Central memory CD4-positive, alpha-beta T cell (primary cell): ENCODE results near the gene FRMPD4.
"Not testable (repeated sequence)": the region's sequence is repeated elsewhere in the genome, so short reads cannot be mapped to it uniquely, and the experiment has no call there.

Experiments used
- DNase-seq: peaks from one replicate; pipeline ENCODE4 v3.0.0; 2022

The FRMPD4 gene

DNA sequence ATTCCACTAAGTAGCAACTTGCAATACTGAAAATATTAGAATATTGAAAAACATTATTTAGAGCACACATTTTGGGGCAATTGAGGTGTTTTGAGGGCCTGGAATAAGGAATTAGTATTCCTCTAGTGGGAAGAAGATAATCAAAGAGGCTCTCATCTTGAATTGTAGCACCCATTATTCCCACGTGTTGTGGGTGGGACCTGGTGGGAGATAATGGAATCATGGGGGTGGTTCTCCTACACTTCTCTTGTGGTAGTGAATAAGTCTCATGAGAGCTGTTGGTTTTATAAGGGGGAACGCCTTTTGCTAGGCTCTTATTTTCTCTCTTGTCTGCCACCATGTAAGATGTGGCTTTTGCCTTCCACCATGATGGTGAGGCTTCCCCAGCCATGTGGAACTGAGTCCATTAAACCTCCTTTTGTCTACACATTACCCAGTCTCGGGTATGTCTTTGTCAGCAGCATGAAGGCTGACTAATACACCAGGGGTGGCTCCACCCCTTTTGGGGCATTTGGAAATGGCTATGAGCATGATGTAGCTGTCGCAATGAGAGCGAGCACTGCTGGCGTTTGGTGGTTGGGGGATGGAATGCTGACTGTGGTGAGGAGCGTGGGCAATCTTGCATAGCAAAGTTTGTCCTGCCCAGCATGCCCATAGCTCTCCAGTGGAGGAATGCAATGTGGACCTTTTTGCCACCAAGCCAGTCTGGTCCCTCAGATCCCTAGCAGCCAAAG is 308.2 kb downstream of the FRMPD4 start:
- no peak for DNase-seq

DNA sequence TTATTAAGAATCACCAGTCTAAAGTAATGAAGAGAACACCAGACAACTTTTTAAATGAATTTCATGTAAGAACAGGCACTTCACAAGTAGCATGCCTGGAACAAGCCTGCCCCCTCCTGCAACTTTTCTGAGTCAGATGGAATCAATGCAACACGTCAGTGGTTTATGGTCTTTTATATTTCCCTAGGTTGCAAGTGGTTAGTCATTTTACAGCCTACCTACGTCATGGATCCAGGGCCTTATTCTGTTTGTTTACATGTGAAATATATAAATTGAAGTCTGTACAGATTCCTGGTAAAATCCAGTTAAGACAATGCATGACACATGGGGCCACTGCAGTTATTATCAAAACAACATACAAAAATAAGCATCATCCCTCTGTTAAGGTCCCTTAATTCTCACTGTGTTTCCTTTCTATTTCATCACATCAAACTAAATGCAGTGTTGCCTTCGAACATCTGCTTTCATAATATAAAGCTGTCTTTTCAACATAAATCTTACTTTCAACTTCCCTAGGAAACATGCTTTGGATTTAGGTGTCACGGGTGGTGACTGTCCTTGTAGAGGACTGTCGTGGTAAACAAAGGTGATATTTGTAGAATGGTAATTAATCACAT is 309.3 kb downstream of the FRMPD4 start:
- DNase-seq: no peak

DNA sequence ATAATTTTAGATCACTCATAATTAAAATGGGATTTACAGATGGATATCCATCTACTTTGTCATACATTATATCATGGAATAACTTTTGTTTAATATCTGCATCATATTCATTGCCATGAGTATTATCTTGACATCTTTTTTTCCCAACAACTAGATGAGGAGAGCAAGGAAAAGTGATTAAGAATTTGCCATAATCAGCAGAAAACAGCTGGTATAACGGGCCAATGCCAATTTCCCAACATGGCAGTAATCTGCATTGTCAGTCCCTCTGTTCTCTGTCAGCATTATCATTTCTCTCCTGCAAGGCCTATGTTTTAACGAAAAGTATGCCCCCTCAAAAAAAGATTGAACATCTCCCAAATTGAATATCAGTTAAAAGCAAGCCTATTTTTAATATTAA is 314.0 kb downstream of the FRMPD4 start:
- DNase-seq: no peak

DNA sequence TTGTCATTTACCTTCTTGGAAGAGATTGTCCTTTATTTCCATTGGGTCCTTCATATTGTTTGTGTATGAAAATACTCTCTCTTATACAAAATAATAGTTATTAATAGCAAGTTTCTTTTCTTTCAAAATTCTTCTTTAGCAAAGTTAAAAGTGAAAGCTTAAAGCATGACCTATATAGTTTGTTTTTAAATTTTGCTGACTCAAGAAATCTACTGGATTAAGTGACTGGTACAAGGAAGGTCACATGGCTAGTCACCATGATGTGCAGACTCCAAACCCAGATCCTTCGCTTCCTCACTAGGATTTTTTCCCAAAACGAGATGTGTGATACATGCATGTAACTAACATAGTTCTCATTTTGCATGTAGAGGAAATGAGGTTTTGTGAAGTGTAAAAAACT is 322.7 kb downstream of the FRMPD4 start:
- no peak for DNase-seq

DNA sequence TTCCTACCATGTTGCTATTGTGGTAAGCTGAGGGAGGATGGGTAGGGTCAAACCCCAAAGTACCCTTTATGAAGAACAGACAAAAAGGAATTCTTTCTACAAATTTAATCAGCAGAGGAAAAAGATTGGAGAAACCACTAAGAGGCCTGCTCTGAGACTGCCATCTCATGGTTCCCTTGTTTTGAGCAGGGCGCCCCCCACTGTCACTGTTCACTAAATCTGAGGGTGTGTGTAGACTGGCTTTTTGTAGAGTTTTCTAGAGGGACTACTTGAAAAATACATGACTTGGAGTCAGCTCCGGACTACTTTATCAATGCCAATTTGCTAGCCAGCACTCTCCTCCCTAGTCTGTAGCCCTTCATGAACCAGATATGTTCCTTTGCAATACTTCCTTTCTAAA is 324.8 kb downstream of the FRMPD4 start:
- no peak for DNase-seq

DNA sequence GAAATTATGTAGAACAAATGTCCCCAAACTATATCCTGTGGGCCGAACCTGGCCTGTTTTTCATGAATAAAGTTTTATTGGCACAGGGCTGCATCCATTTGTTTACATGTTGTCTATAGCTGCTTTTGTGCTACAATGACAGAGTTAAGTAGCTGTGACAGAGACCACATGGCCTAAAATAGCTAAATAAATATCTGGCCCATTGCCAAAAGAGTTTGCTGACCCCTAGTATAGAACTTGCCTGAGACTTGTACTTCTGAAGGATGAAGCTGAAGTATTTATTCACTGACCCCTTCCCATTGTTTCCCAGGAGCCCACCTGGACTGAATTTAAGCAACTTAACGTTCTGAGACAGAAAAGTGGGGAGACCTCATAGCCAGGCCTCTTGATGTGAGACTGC is 325.6 kb downstream of the FRMPD4 start:
- no peak for DNase-seq

DNA sequence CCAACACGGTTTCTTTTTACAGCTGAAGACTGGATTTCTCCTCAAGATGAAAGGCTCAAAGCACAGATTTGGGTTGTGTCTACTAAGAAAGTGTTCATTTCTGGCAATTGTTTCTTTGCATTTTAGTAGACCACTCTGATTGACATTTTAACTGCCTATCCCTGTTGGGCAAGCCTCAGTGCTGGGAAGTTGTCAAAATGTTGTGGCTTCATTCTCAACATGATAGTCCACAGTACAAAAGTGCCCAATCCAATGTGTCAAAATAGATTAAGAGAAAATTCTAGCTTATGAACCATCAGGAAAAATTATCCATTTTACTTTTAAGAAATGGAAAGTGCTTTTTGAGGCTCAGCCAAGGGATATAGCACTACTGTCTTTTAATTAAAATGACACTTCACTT is 329.0 kb downstream of the FRMPD4 start:
- no peak for DNase-seq

DNA sequence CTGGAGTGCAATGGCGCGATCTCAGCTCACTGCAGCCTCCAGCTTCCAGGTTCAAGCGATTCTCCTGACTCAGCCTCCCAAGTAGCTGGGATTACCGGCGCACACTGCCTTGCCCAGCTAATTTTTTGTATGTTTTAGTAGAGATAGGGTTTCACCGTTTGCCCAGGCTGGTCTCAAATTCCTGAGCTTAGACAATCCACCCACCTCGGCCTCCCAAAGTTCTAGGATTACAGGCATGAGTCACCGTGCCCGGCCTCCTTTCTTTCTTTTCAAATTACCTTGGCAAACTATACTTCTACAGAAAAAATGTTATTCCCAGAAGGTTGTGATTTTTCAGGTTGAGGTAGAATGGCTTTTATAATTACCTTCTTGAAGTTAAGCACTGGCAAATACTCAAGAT is 331.0 kb downstream of the FRMPD4 start:
- no peak for DNase-seq

DNA sequence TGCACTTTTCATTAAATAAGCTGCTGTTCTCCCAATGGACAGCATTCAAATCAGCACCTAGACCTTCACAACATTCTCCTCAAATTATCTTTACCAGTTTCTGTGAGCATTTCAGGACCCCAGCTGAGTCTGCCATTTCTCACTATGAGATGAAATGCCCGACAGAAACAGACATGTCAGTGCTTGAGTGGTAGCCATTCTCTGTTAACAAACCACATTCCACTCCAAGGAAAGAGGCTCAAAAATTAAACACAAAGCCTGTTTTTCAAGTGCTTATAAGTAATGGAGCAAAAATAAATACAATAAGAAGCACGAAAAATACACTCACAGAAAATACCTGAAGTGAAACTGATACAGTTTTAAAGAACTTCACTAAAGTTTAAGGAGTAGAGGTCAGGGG is 332.8 kb downstream of the FRMPD4 start:
- no peak for DNase-seq

DNA sequence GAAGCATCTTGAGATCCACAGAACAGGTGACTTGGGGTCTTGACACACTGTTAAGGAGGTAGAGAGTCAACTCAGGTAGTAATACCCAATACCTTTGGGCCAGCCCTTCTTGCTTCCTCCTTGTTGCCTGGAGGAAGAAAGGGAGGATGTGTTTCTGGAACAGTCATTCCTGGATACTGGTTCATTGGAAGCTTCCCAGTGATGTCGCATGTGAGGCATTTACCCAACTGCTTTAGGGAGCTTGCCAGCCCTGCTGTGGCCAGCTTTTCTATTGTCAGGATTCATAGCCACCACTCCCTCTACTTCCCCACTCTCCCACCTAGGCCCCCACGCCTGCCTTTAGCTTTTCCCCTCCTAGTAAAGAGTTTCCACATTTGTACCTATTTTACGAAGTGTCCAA is 342.7 kb downstream of the FRMPD4 start:
- no peak for DNase-seq

DNA sequence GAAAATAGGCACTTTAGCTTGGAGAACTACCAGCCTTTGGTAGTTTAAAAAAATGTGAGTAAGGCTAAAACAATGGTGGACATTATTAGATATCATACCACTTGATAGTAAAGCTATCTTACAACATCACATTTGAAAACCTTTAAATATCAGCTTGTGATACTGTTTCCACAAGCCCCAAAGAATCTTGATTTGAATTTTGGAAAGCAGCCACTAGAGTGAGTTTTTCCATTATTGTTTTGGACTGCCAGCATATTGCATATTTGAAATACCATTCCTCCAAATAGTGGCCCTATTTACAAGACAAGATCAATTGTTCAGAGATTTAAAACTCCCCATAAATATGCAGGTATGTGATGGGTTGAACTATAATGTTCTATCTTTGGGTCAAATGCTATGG is 349.9 kb downstream of the FRMPD4 start:
- DNase-seq: no peak

DNA sequence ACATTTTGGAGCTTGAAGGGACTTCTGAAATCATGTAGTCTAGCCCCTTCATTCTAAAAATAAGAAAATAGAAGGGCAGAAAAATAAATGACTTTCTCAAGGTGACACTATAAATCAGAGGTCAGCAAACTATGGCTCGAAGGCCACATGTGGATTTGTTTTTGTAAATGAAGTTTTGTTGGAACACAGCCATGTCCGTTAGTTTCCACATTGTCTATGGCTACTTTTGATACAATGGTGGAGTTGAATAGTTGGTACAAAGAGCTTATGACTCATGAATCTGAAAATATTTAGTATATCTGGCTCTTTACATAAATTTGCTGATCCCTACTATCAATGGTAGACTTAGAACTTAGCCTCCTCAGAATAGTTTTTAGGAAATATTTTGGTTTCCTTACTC is 350.5 kb downstream of the FRMPD4 start:
- DNase-seq: no peak

DNA sequence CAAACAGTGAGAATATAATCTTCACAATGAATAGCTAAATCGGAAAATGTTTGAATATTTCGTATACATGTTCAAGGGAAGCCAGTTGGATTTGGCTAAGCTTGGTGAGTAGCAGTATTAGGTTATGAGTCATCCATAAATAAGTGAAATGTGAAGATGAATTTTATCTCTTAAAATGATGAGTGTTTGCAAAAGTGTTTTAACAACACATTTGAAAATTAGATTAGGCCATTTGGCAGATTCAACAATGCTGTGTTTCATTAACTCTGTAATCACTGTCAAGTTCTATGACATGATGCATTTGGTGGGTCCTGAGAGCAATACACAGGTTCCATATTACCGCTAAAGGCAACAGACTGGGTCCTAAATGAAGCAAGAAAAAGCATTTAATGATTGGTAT is 351.1 kb downstream of the FRMPD4 start:
- DNase-seq: no peak

DNA sequence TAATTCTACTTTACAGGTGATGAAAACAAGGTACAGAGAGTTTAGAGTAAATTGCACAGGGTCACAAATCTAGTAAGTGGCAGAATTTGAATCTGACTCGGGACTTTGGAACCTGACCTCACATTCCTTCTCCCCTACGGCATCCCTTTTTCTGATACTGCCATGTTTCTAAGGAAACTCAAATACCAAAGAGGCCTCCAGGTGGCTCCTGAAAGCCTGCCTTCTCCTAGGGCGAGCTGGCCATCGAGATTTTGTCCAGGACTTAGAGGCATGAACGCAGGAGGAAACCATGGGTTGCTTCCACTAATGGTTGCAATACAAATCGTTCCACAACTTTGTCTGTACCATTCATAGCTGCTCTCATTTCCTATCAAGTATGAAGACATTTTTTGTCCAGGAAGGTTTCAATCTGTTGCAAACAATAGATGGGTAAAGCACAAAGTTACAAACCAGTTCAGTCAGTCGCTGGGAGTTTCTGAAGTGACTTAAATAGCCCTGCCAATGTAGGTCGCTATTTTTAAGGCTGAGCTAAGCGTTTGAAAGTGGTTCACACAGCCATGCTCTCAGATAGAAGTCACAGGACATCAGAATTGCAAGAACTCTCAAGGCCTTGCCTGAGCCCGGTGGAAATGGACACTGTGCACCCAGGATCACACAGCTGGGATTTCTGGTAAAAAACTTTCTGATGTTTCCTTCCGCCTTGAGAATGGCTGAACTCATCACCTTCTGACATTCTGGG is 356.3 kb downstream of the FRMPD4 start:
- DNase-seq: no peak

DNA sequence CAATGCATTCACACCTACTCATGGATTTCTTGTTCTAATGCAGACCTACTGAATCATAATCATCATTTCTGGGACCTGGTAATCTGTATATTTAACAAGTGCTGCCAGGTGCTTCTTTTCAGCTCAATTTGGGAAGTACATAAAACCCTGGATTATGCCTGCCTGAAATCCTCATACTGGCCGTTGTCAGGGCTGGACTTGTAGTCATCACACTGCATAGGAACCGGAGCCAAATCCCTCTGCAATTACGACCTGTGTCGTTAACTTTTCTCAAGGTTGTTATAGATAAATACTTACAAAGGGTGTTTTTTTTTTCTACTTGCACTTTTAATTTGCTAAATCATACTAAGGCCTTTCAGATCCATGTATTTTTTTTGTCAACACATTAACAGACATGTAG is 358.1 kb downstream of the FRMPD4 start:
- DNase-seq: no peak

DNA sequence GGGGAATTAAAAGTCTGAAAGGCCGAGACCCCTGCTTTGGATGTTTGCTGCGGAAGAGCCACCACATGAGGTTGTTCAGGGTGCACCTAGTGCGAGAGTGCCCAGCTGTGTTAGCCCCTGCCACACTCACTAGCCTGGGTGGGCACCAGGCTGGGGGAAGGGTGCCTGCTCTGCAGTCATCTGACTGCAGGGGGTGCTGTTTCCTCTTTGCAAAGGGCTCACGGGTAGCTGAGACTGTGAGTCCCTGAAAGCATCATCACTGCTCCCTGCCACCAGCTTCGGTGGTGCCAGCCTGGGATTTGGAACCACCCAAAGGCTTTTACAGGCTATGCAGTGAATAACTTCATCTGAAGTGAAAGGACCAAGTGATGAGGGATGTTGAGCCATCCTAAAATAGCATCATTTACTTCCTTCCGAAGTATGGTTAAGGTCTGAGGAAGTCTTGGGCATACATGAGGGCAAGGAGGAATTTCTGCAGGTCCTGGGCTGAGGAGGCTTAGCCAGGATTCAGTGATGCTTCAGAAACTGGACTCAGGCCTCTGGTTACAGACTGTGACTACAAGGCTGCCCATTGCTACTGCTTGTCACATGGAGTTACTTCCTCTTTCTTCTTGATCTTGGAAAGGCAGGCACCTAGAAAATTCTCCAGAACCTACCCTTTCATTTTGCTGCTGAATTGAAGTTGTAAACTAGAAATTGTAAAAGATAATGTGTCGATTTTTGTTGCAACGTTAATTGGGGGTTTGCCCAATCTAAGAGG is 359.7 kb downstream of the FRMPD4 start:
- no peak for DNase-seq

DNA sequence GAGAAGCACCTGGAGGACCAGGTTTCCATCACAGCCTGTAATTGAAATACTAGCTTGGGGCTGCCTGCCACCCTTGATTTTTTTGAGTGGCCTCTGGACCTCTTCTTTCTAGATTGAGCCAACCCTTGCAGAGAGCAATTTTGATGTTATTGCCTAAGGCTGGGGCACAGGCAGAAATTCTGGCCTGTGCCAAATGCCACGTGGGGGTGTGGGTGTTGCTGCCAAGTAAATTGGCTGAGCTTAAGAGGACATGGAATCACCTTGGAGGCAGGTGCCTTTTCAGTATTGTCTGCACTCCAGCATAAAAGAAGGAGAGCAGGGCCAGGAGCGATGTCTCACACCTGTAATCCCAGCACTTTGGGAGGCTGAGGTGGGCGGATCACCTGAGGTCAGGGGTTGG is 366.9 kb downstream of the FRMPD4 start:
- no peak for DNase-seq

DNA sequence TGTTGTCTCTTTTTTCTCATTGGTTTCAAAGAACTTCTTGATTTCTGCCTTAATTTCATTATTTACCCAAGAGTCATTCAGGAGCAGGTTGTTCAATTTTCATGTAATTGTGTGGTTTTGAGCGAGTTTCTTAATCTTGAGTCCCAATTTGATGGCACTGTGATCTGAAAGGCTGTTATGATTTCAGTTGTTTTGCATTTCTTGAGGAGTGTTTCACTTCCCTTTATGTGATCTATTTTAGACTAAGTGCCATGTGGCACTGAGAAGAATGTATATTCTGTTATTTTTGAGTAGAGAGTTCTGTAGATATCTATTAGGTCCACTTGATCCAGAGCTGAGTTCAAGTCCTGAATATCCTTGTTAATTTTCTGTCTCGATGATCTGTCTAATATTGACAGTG is 377.1 kb downstream of the FRMPD4 start:
- not testable (repeated sequence) for DNase-seq

DNA sequence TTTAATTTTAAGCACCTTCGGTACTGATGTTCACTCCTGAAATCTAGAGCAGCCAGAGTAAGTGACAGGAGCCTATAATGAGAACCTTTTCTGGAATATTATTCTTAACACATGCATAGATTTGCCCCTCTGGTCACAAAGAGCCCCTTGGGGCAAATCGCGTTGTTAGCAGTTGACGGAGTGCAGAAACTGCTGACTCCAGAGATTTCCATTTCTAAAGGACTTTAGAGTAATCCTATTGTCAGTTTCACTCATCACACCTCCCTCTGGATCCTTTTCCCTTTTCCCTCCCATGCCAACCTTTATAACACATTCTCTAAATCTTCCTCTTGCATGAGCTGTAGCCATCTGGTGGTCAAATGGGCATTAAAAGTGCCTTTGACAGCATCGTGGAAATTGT is 388.0 kb downstream of the FRMPD4 start:
- DNase-seq: no peak

DNA sequence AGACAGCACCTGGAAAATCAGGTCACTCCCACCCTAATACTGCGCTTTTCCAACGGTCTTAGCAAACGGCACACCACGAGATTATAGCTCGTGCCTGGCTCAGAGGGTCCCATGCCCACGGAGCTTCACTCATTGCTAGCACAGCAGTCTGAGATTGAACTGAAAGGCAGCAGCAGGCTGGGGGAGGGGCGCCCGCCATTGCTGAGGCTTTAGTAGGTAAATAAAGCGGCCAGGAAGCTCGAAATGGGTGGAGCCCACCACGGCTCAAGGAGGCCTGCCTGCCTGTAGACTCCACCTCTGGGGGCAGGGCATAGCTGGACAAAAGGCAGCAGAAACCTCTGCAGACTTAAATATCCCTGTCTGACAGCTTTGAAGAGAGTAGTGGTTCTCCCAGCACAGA is 399.8 kb downstream of the FRMPD4 start:
- DNase-seq: not testable (repeated sequence)

DNA sequence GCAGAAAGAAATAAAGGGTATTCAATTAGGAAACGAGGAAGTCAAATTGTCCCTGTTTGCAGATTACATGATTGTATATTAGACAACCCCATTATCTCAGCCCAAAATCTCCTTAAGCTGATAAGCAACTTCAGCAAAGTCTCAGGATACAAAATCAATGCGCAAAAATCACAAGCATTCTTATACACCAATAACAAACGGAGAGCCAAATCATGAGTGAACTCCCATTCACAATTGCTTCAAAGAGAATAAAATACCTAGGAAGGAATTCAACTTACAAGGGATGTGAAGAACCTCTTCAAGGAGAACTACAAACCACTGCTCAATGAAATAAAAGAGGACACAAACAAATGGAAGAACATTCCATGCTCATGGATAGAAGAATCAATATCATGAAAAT is 404.0 kb downstream of the FRMPD4 start:
- DNase-seq: not testable (repeated sequence)

DNA sequence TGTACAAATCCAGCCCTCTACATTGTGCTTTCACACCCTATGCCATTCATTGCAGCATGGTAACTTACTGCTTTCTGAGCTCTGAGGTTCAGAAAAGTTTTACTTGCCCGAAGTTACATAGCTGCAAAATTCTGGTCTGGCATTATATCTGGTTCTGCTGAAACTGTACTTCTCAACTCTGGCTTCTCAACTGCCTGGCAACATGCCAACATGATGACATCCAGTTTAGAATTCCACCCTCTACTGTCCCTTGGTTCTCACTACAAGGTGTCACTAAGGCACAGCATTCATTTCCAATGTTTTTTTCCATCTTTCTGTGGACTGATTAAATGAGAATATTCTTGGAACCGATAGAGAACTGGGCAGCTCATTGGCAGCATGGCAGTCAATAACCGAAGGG is 410.1 kb downstream of the FRMPD4 start:
- no peak for DNase-seq

DNA sequence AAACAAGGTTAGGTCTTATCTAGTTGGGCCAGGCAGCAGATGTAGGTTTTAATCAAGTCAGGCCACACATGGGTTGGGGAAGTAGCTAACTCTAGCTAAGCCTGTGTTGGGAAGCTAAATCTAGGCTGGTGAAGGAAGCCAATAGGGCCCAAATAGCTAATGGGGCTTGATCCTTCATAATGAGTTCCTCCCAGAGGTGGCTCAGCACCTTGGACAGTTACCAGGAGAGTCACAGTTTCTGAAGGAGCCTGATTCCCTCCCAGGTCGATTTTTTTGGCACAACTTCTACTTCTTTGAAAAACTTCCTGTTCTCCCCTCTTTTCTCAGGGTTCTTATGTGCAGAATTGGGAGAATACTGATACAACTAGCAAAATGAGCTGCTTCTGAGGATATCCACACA is 410.5 kb downstream of the FRMPD4 start:
- no peak for DNase-seq

DNA sequence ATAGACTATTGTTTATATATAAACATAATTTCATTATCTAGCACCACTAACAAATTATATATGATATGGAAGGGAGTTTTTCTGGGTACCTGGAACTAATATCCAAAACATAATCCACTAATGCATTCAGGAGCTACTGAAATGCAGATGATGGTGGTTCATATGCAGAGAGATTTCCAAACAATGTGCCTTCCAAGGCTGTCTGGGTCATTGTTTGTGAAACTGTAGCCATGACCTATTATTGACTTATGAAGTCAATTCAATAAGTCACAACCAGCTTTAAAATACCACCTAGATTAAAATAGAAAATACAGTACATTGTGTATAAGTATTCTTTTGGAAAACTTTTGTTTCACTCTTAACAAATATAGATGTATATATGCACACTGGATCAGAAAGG is 415.9 kb downstream of the FRMPD4 start:
- no peak for DNase-seq
